IPS-15b (cell line): ENCODE measurements around the gene FNDC3B.
A peak's percentile ranks its signal among the peaks of the same experiment; 100 is the strongest.

Experiments used
- H3K27me3 ChIP-seq: one replicate; pipeline ENCODE4 v1.6.1; 2013; ENCODE audit warnings: low read length; ENCODE audit not compliant: control insufficient read depth, insufficient read depth
- H3K36me3 ChIP-seq: one replicate; pipeline ENCODE4 v1.6.1; 2013; ENCODE audit warnings: low read length; ENCODE audit not compliant: control insufficient read depth, insufficient read depth
- H3K4me1 ChIP-seq: one replicate; pipeline ENCODE4 v1.6.1; 2013; ENCODE audit warnings: mild to moderate bottlenecking, low read length; ENCODE audit not compliant: control insufficient read depth, insufficient read depth
- H3K4me3 ChIP-seq: one replicate; pipeline ENCODE4 v1.5.1; 2013; ENCODE audit warnings: low read depth, low read length
- H3K9ac ChIP-seq: one replicate; pipeline ENCODE4 v1.6.1; 2013; ENCODE audit warnings: low read depth, mild to moderate bottlenecking, low read length
- H3K9me3 ChIP-seq: one replicate; pipeline ENCODE4 v1.6.1; 2013; ENCODE audit warnings: mild to moderate bottlenecking, low read length; ENCODE audit not compliant: control insufficient read depth, insufficient read depth

The FNDC3B gene

DNA sequence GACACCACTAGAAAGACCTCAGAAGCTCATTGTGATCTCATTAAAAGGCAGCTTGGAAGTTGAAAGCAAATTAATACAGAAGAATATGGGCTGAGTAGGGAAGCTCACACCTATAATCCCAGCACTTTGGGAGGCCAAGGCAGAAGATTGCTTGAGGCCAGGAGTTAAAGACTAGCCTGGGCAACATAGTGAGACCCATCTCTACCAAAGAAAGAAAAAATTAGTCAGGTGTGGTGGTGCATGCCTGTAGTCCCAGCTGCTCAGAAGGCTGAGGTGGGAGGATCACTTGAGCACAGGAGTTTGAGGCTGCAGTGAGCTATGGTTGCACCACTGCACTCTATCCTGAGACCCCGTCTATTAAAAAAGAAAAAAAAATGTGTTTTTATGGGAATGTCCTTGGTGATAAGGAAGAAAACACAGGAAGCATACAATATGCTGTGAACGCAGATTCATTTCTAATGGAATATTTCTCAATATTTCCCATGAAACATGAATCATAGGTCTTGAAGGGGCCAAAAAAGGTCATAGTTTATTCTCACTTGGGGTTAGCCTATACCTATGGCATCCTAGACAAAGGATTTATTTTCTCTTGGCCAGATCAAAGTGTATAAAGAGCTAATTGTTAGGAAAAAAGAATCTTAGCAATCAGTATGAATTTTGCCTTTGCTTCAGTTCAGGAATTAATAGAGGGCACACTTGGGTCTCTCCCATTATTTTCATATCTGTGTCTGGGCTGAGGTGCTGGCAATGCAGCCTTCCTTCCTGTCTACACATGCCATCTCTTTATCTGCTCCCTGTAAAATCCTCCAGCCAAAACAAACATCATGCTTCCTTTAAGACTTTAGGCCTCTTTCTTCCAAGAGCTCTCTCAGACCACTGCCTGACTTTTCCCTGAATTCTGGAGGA is 98.2 kb downstream of the FNDC3B start:
- no peak overlapping the region for H3K4me3 ChIP-seq
- H3K9ac ChIP-seq, result no peak overlapping the region
- H3K36me3 ChIP-seq, result no peaks in the 10 kb centered on the region
- H3K9me3 ChIP-seq, result no peaks in the 10 kb centered on the region
- H3K27me3 ChIP-seq, result no peaks in the 10 kb centered on the region
- peaks cover 61% of the 10 kb centered on the region for H3K4me1 ChIP-seq

- H3K27me3 ChIP-seq, result no peaks in the 10 kb centered on the region
- H3K4me1 ChIP-seq, result peaks cover 66% of the 10 kb centered on the region
- no peaks in the 10 kb centered on the region for H3K36me3 ChIP-seq
- H3K4me3 ChIP-seq, result no peak overlapping the region
- H3K9ac ChIP-seq, result no peak overlapping the region
- H3K9me3 ChIP-seq, result no peaks in the 10 kb centered on the region
Observed at GRCh38 chr3:172138193-172138537, 98.8 kb downstream of the FNDC3B start.

DNA sequence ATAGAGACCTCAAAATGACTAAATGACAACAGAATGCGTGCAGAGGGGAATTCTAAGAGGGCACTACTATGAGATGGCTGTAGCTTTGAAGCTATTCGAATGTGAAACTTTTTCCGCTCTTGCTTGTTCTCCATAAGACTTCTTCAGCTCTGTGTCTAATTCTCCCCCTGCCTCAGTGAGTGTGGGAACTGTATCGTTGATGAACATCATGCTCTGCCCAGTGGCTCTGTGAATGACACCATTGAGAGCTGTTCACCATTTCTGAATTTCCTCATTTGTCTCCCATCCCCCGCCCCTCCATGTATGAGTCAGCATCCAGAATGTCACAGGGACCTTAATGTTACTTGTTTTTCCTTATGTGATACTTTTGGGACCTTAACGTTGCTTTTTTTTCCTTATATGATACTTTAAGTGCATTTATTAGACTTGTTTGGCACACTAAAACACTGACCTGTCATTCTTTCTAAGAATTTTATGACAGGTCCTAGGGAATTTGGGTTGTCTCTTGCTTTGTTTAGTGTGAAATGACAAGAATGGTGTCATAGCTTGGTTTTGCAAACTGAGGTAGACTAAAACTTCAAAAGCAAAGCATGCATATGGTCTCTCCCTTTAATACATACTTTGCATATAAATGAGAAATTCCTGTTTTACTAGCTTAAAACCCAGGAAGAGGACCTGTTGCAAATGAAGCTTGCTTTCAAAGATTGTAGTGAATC is 99.6 kb downstream of the FNDC3B start:
- Histone ChIP-seq H3K4me1 (peaks cover 66% of the 10 kb centered on the region), H3K9ac (no peak overlapping the region), H3K27me3 (no peaks in the 10 kb centered on the region), H3K9me3 (no peaks in the 10 kb centered on the region), H3K36me3 (no peaks in the 10 kb centered on the region), H3K4me3 (no peak overlapping the region)

- peak overlapping the region; percentile 37 for H3K9ac ChIP-seq
- H3K36me3 ChIP-seq, result no peaks in the 10 kb centered on the region
- H3K9me3 ChIP-seq, result no peaks in the 10 kb centered on the region
- H3K4me3 ChIP-seq, result no peak overlapping the region
- H3K27me3 ChIP-seq, result no peaks in the 10 kb centered on the region
- peaks cover 68% of the 10 kb centered on the region for H3K4me1 ChIP-seq
Observed at GRCh38 chr3:172139528-172140276, 100.3 kb downstream of the FNDC3B start.

GRCh38 chr3:172140499-172141391 is 101.4 kb downstream of the FNDC3B start:
- Histone ChIP-seq H3K4me1 (peaks cover 62% of the 10 kb centered on the region), H3K27me3 (no peaks in the 10 kb centered on the region), H3K9me3 (no peaks in the 10 kb centered on the region), H3K9ac (no peak overlapping the region), H3K36me3 (no peaks in the 10 kb centered on the region), H3K4me3 (no peak overlapping the region)

- Histone ChIP-seq H3K27me3 (no peaks in the 10 kb centered on the region), H3K9me3 (no peaks in the 10 kb centered on the region), H3K36me3 (no peaks in the 10 kb centered on the region), H3K4me1 (peaks cover 52% of the 10 kb centered on the region), H3K9ac (no peak overlapping the region), H3K4me3 (no peak overlapping the region)
Observed at GRCh38 chr3:172142051-172142863, 102.9 kb downstream of the FNDC3B start.

- Histone ChIP-seq H3K36me3 (no peaks in the 10 kb centered on the region), H3K9ac (no peak overlapping the region), H3K9me3 (no peaks in the 10 kb centered on the region), H3K27me3 (no peaks in the 10 kb centered on the region), H3K4me3 (no peak overlapping the region), H3K4me1 (peaks cover 47% of the 10 kb centered on the region)
Observed at GRCh38 chr3:172142864-172143451, 103.6 kb downstream of the FNDC3B start.

DNA sequence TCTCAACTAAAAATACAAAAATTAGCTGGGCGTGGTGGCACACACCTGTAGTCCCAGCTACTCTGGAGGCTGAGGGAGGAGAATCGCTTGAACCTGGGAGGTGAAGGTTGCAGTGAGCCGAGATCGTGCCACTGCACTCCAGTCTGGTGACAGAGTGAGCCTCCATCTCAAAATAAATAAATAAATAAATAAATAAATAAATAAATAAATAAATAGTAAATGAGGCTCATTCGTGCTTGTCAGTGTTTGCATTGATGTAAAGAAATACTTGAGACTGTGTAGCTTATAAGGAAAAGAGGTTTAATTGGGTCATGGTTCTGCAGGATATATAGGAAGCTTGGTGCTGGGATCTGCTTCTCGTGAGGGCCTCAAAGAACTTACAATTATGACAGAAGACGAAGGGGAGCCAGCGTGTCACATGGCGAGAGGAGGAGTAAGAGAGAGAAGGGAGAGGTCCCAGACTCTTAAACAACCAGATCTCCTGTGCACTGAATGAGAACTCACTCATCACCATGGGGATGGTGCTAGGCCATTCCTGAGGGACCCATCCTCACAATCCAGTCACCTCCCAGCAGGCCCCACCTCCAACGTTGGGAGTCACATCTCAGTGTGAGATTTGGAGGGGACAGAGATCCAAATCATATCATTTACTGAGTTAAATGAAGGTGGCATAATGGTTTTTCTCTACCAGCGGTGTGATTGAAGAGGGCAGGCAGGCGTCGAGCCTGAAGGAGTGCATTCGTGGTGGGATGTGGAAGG is 104.5 kb downstream of the FNDC3B start:
- no peak overlapping the region for H3K4me3 ChIP-seq
- no peak overlapping the region for H3K9ac ChIP-seq
- H3K4me1 ChIP-seq, result peaks cover 37% of the 10 kb centered on the region
- no peaks in the 10 kb centered on the region for H3K9me3 ChIP-seq
- H3K36me3 ChIP-seq, result no peaks in the 10 kb centered on the region
- no peaks in the 10 kb centered on the region for H3K27me3 ChIP-seq

GRCh38 chr3:172144601-172145000 is 105.2 kb downstream of the FNDC3B start:
- H3K9me3 ChIP-seq, result no peaks in the 10 kb centered on the region
- H3K4me3 ChIP-seq, result no peak overlapping the region
- H3K36me3 ChIP-seq, result no peaks in the 10 kb centered on the region
- H3K4me1 ChIP-seq, result peaks cover 31% of the 10 kb centered on the region
- no peak overlapping the region for H3K9ac ChIP-seq
- no peaks in the 10 kb centered on the region for H3K27me3 ChIP-seq
